ENCODE measurements around the gene GPBAR1. TPM values are rescaled to one million over a fixed set of nuclear protein-coding genes. Genes with fewer than 3 reads are reported as not detected.
A peak's percentile ranks its signal among the peaks of the same experiment; 100 is the strongest.

Gene GPBAR1
- total and polyA plus RNA-seq, 2 experiments from 2014 or later = 0.44 TPM; not detected in 1

DNA sequence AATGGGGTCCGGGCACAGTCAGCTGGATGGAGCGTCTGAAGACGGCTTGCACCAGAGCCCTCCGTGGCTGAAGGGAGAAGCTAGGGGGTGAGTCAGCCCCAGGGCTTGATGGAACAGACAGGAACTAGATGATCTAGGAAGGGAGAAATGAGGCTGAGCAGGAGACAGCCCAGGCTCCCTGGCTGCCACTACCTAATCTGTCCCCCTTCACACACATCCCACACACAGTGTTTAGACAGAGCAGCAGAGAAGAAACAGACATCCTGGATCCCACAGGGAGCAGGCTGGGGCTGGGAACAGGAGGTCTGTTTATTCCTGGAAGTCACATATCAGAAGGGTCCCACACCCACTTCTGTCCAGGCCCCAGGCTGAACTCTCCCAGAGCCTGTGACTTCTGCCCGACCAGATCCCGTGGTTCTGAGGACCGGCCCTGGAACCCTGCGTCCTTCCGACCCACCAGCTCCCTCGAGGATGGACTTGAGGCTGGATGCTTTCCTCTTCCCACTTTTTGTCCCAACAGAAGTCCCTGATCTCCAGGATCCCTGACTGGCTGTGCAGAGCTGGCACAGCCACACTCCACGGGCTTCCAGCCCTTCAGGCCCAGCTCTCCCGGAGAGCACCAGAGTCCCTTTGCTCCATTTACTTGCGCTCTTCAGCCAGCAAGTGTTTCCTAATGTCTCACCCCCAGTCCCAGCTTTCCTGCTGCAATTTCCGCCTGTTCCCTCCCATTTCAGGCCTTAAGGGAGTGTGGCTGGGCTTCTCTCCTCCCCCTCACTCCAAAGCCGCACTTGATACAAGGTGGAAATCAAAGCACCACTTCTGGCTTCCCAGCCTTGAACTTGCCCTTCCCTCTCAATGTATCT is 1.5 kb upstream of the GPBAR1 start:
- Histone ChIP-seq H3K36me3 (ENCODE audit: insufficient read depth) (peaks cover 18% of the 10 kb centered on the region; the same call in 1 of the 2 replicates), H3K79me2 (replicated peaks; ENCODE audit: insufficient read depth) (no peaks in the 10 kb centered on the region), H4K20me1 (replicated peaks; ENCODE audit: insufficient read depth) (peaks cover 4% of the 10 kb centered on the region; the same call in 1 of the 2 replicates), H3K4me3 (no peak overlapping the region), H3K4me2 (no peak overlapping the region), H3K4me1 (ENCODE audit: insufficient read depth) (peaks cover 29% of the 10 kb centered on the region), H2AFZ (no peak overlapping the region), H3K27ac (ENCODE audit: low read depth) (peak overlapping the region; percentile 45; the same call in 1 of the 2 replicates), H3F3A (replicated peaks; ENCODE audit: low read depth) (peaks cover 14% of the 10 kb centered on the region), H3K9me2 (ENCODE audit: insufficient read depth) (no peaks in the 10 kb centered on the region), H3K27me3 (ENCODE audit: insufficient read depth) (no peaks in the 10 kb centered on the region)
- DNase-seq (ENCODE audit: low spot score) = peak; percentile 24
- ATAC-seq = no peak
- Mint-ChIP-seq H3K27ac (peak overlapping the region; percentile 82), H3K36me3 (ENCODE audit: low read depth) (peaks cover 32% of the 10 kb centered on the region), H3K27me3 (ENCODE audit: insufficient read depth, low read depth, poor library complexity) (peaks cover 16% of the 10 kb centered on the region), H3K9me3 (no peaks in the 10 kb centered on the region), H3K4me1 (peaks cover 33% of the 10 kb centered on the region), H3K4me3 (no peak overlapping the region)
- no peak for TF ChIP-seq JUNB (IDR thresholded peaks at IDR 0.05; ENCODE audit: unreplicated experiment)
- TF ChIP-seq, protein P1, sequence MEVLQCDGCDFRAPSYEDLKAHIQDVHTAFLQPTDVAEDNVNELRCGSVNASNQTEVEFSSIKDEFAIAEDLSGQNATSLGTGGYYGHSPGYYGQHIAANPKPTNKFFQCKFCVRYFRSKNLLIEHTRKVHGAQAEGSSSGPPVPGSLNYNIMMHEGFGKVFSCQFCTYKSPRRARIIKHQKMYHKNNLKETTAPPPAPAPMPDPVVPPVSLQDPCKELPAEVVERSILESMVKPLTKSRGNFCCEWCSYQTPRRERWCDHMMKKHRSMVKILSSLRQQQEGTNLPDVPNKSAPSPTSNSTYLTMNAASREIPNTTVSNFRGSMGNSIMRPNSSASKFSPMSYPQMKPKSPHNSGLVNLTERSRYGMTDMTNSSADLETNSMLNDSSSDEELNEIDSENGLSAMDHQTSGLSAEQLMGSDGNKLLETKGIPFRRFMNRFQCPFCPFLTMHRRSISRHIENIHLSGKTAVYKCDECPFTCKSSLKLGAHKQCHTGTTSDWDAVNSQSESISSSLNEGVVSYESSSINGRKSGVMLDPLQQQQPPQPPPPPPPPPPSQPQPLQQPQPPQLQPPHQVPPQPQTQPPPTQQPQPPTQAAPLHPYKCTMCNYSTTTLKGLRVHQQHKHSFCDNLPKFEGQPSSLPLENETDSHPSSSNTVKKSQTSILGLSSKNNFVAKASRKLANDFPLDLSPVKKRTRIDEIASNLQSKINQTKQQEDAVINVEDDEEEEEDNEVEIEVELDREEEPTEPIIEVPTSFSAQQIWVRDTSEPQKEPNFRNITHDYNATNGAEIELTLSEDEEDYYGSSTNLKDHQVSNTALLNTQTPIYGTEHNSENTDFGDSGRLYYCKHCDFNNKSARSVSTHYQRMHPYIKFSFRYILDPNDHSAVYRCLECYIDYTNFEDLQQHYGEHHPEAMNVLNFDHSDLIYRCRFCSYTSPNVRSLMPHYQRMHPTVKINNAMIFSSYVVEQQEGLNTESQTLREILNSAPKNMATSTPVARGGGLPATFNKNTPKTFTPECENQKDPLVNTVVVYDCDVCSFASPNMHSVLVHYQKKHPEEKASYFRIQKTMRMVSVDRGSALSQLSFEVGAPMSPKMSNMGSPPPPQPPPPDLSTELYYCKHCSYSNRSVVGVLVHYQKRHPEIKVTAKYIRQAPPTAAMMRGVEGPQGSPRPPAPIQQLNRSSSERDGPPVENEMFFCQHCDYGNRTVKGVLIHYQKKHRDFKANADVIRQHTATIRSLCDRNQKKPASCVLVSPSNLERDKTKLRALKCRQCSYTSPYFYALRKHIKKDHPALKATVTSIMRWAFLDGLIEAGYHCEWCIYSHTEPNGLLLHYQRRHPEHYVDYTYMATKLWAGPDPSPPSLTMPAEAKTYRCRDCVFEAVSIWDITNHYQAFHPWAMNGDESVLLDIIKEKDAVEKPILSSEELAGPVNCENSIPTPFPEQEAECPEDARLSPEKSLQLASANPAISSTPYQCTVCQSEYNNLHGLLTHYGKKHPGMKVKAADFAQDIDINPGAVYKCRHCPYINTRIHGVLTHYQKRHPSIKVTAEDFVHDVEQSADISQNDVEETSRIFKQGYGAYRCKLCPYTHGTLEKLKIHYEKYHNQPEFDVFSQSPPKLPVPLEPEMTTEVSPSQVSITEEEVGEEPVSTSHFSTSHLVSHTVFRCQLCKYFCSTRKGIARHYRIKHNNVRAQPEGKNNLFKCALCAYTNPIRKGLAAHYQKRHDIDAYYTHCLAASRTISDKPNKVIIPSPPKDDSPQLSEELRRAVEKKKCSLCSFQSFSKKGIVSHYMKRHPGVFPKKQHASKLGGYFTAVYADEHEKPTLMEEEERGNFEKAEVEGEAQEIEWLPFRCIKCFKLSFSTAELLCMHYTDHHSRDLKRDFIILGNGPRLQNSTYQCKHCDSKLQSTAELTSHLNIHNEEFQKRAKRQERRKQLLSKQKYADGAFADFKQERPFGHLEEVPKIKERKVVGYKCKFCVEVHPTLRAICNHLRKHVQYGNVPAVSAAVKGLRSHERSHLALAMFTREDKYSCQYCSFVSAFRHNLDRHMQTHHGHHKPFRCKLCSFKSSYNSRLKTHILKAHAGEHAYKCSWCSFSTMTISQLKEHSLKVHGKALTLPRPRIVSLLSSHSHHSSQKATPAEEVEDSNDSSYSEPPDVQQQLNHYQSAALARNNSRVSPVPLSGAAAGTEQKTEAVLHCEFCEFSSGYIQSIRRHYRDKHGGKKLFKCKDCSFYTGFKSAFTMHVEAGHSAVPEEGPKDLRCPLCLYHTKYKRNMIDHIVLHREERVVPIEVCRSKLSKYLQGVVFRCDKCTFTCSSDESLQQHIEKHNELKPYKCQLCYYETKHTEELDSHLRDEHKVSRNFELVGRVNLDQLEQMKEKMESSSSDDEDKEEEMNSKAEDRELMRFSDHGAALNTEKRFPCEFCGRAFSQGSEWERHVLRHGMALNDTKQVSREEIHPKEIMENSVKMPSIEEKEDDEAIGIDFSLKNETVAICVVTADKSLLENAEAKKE (CRISPR knock-in tag; IDR thresholded peaks at IDR 0.05) = no peak
- no peak for TF ChIP-seq STAT1 (IDR thresholded peaks at IDR 0.05; ENCODE audit: unreplicated experiment)
- TF ChIP-seq ZNF331 (CRISPR knock-in tag; IDR thresholded peaks at IDR 0.05; ENCODE audit: low read depth) = no peak
- TF ChIP-seq CREB1 (CRISPR knock-in tag; IDR thresholded peaks at IDR 0.05; ENCODE audit: low read depth) = no peak
- TF ChIP-seq ZNF114 (CRISPR knock-in tag; IDR thresholded peaks at IDR 0.05) = no peak
- no peak for TF ChIP-seq POLR2AphosphoS5 (IDR thresholded peaks at IDR 0.05; ENCODE audit: low read depth)
- TF ChIP-seq EZH2 (IDR thresholded peaks at IDR 0.05; ENCODE audit: low read depth, unreplicated experiment) = no peak
- TF ChIP-seq, protein P2, sequence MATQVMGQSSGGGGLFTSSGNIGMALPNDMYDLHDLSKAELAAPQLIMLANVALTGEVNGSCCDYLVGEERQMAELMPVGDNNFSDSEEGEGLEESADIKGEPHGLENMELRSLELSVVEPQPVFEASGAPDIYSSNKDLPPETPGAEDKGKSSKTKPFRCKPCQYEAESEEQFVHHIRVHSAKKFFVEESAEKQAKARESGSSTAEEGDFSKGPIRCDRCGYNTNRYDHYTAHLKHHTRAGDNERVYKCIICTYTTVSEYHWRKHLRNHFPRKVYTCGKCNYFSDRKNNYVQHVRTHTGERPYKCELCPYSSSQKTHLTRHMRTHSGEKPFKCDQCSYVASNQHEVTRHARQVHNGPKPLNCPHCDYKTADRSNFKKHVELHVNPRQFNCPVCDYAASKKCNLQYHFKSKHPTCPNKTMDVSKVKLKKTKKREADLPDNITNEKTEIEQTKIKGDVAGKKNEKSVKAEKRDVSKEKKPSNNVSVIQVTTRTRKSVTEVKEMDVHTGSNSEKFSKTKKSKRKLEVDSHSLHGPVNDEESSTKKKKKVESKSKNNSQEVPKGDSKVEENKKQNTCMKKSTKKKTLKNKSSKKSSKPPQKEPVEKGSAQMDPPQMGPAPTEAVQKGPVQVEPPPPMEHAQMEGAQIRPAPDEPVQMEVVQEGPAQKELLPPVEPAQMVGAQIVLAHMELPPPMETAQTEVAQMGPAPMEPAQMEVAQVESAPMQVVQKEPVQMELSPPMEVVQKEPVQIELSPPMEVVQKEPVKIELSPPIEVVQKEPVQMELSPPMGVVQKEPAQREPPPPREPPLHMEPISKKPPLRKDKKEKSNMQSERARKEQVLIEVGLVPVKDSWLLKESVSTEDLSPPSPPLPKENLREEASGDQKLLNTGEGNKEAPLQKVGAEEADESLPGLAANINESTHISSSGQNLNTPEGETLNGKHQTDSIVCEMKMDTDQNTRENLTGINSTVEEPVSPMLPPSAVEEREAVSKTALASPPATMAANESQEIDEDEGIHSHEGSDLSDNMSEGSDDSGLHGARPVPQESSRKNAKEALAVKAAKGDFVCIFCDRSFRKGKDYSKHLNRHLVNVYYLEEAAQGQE (IDR thresholded peaks at IDR 0.05; ENCODE audit: unreplicated experiment) = no peak
- TF ChIP-seq EZH2phosphoT487 (IDR thresholded peaks at IDR 0.05; ENCODE audit: unreplicated experiment) = no peak
- TF ChIP-seq, protein P3, sequence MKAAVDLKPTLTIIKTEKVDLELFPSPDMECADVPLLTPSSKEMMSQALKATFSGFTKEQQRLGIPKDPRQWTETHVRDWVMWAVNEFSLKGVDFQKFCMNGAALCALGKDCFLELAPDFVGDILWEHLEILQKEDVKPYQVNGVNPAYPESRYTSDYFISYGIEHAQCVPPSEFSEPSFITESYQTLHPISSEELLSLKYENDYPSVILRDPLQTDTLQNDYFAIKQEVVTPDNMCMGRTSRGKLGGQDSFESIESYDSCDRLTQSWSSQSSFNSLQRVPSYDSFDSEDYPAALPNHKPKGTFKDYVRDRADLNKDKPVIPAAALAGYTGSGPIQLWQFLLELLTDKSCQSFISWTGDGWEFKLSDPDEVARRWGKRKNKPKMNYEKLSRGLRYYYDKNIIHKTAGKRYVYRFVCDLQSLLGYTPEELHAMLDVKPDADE (IDR thresholded peaks at IDR 0.05) = no peak
